Stomach (tissue), 9 donors: ENCODE measurements around the gene OAS1. TPM values are rescaled to one million over a fixed set of nuclear protein-coding genes. Genes with fewer than 3 reads are reported as not detected.
A peak's percentile ranks its signal among the peaks of the same experiment; 100 is the strongest.
"Not testable (repeated sequence)": the region's sequence is repeated elsewhere in the genome, so short reads cannot be mapped to it uniquely, and the experiment has no call there.

Source experiments
- DNase-seq, 2 donors: peaks; one replicate each; pipeline versions ENCODE4 v3.0.0 to v3.0.0-alpha.2; 2013 to 2019
- H3K27ac ChIP-seq, 5 donors: fragments of 200-600 bp in 4 of 5; sonication (generic) in 4 of 5; one replicate each; pipeline ENCODE4 v1.5.1; 2013 to 2019; ENCODE audit warnings: mild to moderate bottlenecking in 1 of 5, moderate library complexity in 1 of 5
- H3K27me3 ChIP-seq, 3 donors: fragments of 200-600 bp; sonication (generic); one replicate each; pipeline ENCODE4 v1.5.1; 2017 to 2019; ENCODE audit warnings: mixed run types in 1 of 3
- H3K36me3 ChIP-seq, 4 donors: fragments of 200-600 bp; sonication (generic); 1 replicate in 3 of 4; 2 replicates in 1 of 4; pipeline ENCODE4 v1.5.1; 2016 to 2019
- H3K4me1 ChIP-seq, 4 donors: fragments of 200-600 bp; sonication (generic); one replicate each; pipeline ENCODE4 v1.5.1; 2016 to 2019
- H3K4me3 ChIP-seq, 4 donors: fragments of 200-600 bp; sonication (generic) in 3 of 4; one replicate each; pipeline ENCODE4 v1.5.1; 2016 to 2019; ENCODE audit warnings: mild to moderate bottlenecking in 1 of 4
- H3K9me3 ChIP-seq, 4 donors: fragments of 200-600 bp; sonication (generic); one replicate each; pipeline ENCODE4 v1.5.1; 2016 to 2019
- CTCF ChIP-seq, 7 experiments: fragments of 450-650 bp in 4 of 7; fragments of 200-600 bp in 3 of 7; sonication (generic) in 3 of 7; IDR thresholded peaks; one replicate each; pipeline ENCODE4 v1.5.1; 2016 to 2019; ENCODE audit warnings: antibody characterized with exemption in 7 of 7, control low read depth in 2 of 7, mild to moderate bottlenecking in 1 of 7
- EP300 ChIP-seq: sonication (generic); formaldehyde crosslinking; IDR thresholded peaks from one replicate; pipeline ENCODE4 v1.6.1; 2017; ENCODE audit warnings: antibody characterized with exemption
- POLR2A ChIP-seq, 4 donors: fragments of 450-650 bp; IDR thresholded peaks; one replicate each; pipeline ENCODE4 v1.6.1; 2016; ENCODE audit warnings: antibody characterized with exemption in 4 of 4, control low read depth in 2 of 4, mild to moderate bottlenecking in 1 of 4, moderate library complexity in 1 of 4
- POLR2AphosphoS5 ChIP-seq, 3 donors: sonication (generic); formaldehyde crosslinking; IDR thresholded peaks; one replicate each; pipeline ENCODE4 v1.6.1; 2016; ENCODE audit warnings: antibody characterized with exemption in 3 of 3
- WGBS, 5 donors: extraction: QIAGEN DNeasy Blood & Tissue Kit in 3 of 5; methylation state at CpG; one replicate each; pipeline versions ENCODE4 v1.1.5 to v1.1.7; 2013 to 2018; 5-methylcytosine and 5-hydroxymethylcytosine counted together
- intact Hi-C: fragments of 100-400 bp; cut with DNase I; formaldehyde crosslinking; loops from one replicate; pipeline ENCODE4 v1.15.1; 2023; ENCODE audit warnings: low total_unique reads
- polyA plus RNA-seq, 3 donors: library from polyadenylated mRNA; stranded (reverse); fragments of 200-250 nt; gene quantifications; one replicate each; pipeline ENCODE4 v1.2.3, GENCODE V29; 2013
- total RNA-seq, 5 donors: library from RNA; depleted of rRNA; stranded (reverse); fragments of >200 nt; gene quantifications; one replicate each; pipeline versions ENCODE4 v1.1.0 to v1.2.3, GENCODE V29; 2014 to 2016
- donor health status: healthy with polysubstance abuse.
- donor health status: Bipolar disorder and iron deficiency.
- donor health status: healthy.

Gene OAS1
- total and polyA plus RNA-seq, 8 donors: 11.6 to 114 (median 22.8) TPM

GRCh38 chr12:112907415-112908157 lies 824 bp downstream of the OAS1 start:
- Histone ChIP-seq H3K4me1 (peaks cover 0 to 59% (median 35%) of the 10 kb centered on the region in 4 donors), H3K27ac (peak overlapping the region; percentile 41 to 84 (median 81)), H3K36me3 (peaks cover 0 to 25% (median 17%) of the 10 kb centered on the region in 4 donors), H3K4me3 (peak overlapping the region; percentile 42 to 53 (median 45)), H3K9me3 (peaks cover 2 to 8% (median 4%) of the 10 kb centered on the region in 4 donors), H3K27me3 (no peaks in the 10 kb centered on the region)
- no peak for DNase-seq
- WGBS, 5 donors: 42 to 56% (median 48%) methylated on average over 7 of the region's 7 CpGs
- TF ChIP-seq CTCF (IDR thresholded peaks at IDR 0.05) (no peak), EP300 (no peak), POLR2A (IDR thresholded peaks at IDR 0.05) (no peak), POLR2AphosphoS5 (IDR thresholded peaks at IDR 0.05) (no peak)
- intact Hi-C loops: no loop called here

- DNase-seq: no peak
Measured at GRCh38 chr12:112908548-112908947, 1.8 kb downstream of the OAS1 start.

DNA sequence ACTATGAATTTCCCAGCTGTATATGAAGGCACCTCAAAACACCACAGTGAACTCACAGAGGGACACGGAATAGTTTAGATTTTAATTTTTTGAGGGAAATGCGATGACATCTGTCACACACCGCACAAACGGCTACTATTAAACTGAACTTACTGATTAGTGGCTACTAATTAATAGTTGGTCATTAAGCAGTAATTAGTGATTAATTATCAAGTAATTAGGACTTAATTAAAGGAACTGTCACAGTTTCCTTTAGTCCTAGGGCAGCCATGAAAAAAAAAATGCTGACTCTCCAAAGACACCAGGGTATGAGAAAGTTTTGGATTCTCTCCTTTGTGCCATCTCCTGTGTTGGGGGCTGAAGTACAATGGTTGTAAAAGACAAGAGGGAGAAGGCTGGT lies 2.9 kb downstream of the OAS1 start:
- peak overlapping the region in 1 of 4 donors; percentile 53 for H3K4me3 ChIP-seq
- H3K27me3 ChIP-seq: no peaks in the 10 kb centered on the region
- DNase-seq: no peak
- intact Hi-C loops: no loop called here
- no peak overlapping the region for H3K27ac ChIP-seq
- WGBS, 5 donors: 94 to 99% (median 95%) methylated on average over 4 of the region's 4 CpGs
- peaks cover 0 to 36% (median 25%) of the 10 kb centered on the region in 4 donors for H3K36me3 ChIP-seq
- H3K4me1 ChIP-seq: peaks cover 0 to 59% (median 35%) of the 10 kb centered on the region in 4 donors
- TF ChIP-seq EP300 (no peak), CTCF (IDR thresholded peaks at IDR 0.05) (no peak), POLR2A (IDR thresholded peaks at IDR 0.05) (no peak), POLR2AphosphoS5 (IDR thresholded peaks at IDR 0.05) (no peak)
- peaks cover 4 to 18% (median 11%) of the 10 kb centered on the region in 4 donors for H3K9me3 ChIP-seq

More at GRCh38 chr12:112908548-112908947, 1.8 kb downstream of the OAS1 start:
- intact Hi-C loops: no loop called here
- Histone ChIP-seq H3K36me3 (peaks cover 0 to 31% (median 23%) of the 10 kb centered on the region in 4 donors), H3K27me3 (no peaks in the 10 kb centered on the region), H3K9me3 (peaks cover 4 to 18% (median 10%) of the 10 kb centered on the region in 4 donors), H3K4me1 (peaks cover 0 to 59% (median 35%) of the 10 kb centered on the region in 4 donors), H3K4me3 (peak overlapping the region in 3 of 4 donors; percentile 43 to 53 (median 47)), H3K27ac (peak overlapping the region in 2 of 5 donors; percentile 82 to 84)
- TF ChIP-seq POLR2AphosphoS5 (IDR thresholded peaks at IDR 0.05) (no peak), EP300 (no peak), POLR2A (IDR thresholded peaks at IDR 0.05) (no peak), CTCF (IDR thresholded peaks at IDR 0.05) (no peak)
- 67 to 82% (median 77%) methylated on average over 12 of the region's 12 CpGs for WGBS, 5 donors

GRCh38 chr12:112913038-112913688 lies 6.4 kb downstream of the OAS1 start:
- WGBS, 5 donors: 97 to 100% (median 97%) methylated on average over 1 of the region's 1 CpG
- intact Hi-C loops: no loop called here
- H3K9me3 ChIP-seq: peaks cover 4 to 18% (median 11%) of the 10 kb centered on the region in 4 donors
- peaks cover 7 to 54% (median 43%) of the 10 kb centered on the region in 4 donors for H3K36me3 ChIP-seq
- no peak for TF ChIP-seq POLR2AphosphoS5 (IDR thresholded peaks at IDR 0.05)
- TF ChIP-seq POLR2A (IDR thresholded peaks at IDR 0.05): no peak
- TF ChIP-seq CTCF (IDR thresholded peaks at IDR 0.05): no peak
- TF ChIP-seq EP300: no peak
- no peaks in the 10 kb centered on the region for H3K27me3 ChIP-seq
- H3K4me3 ChIP-seq: no peak overlapping the region
- DNase-seq: no peak
- H3K4me1 ChIP-seq: peaks cover 0 to 42% (median 14%) of the 10 kb centered on the region in 4 donors
- H3K27ac ChIP-seq: no peak overlapping the region

DNA sequence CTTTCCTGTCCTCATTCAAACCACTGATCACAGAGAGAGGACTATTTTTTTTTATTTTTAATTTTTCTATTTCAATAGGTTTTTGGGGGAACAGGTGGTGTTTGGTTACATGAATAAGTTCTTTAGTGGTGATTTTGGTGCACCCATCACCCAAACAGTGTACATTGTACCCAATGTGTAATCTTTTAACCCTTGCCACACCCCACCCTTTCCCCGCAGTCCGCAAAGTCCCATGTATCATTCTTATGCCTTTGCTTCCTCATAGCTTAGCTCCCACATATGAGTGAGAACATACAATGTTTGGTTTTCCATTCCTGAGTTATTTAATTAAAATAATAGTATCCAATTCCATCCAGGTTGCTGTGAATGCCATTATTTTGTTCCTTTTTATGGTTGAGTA lies 7.1 kb downstream of the OAS1 start:
- Histone ChIP-seq H3K4me1 (peaks cover 0 to 35% (median 10%) of the 10 kb centered on the region in 4 donors), H3K36me3 (peaks cover 7 to 61% (median 51%) of the 10 kb centered on the region in 4 donors), H3K9me3 (peaks cover 4 to 18% (median 11%) of the 10 kb centered on the region in 4 donors)
- H3K4me3 ChIP-seq, H3K27ac ChIP-seq, H3K27me3 ChIP-seq, DNase-seq, intact Hi-C loops: not testable (repeated sequence)
- WGBS, 5 donors: 94 to 98% (median 97%) methylated on average over 2 of the region's 2 CpGs
